HG02763 (cell line): ENCODE data around the gene HIPK3.
A peak's percentile ranks its signal among the peaks of the same experiment; 100 is the strongest.

ENCODE experiments used
- ATAC-seq: cut with Tn5 transposase; IDR thresholded peaks from one replicate; pipeline ENCODE4 v1.9.1; 2021; ENCODE audit warnings: mild to moderate bottlenecking, moderate library complexity; ENCODE audit not compliant: unreplicated experiment

The HIPK3 gene

DNA sequence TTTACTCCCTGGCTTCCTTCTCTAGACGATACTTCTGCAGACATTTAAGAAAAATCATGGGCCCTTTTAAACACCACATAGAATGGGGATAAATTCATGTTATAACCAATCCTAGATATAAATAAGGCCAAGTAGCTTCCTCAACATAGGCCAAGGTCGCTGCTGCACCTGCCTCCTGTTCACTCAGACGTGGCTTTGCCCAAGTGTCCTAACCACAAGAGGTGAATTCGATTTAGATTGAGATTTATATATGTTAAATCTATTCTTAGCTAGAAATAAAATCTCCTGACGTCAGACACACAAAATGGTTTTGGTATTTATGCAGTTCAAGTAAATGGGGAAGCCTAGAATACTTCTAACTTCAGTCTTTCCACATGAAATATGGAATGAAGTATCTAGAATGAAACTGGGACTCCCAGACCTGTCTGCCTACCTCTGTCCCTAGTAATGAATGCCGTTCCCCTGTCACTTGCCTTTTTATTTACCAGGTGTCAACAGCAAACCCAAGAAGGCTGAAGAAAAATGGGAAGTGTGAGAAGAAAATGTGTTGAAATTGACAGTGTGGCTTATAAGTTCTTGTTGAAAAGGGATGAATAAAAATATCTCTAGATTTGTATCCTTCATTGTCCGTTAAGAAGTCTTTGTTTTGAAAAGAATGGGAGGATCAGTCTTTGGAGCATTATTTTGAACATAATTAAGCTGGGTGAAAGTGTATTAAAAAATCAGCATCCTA, 131.8 kb downstream of the HIPK3 start:
- no peak for ATAC-seq

DNA sequence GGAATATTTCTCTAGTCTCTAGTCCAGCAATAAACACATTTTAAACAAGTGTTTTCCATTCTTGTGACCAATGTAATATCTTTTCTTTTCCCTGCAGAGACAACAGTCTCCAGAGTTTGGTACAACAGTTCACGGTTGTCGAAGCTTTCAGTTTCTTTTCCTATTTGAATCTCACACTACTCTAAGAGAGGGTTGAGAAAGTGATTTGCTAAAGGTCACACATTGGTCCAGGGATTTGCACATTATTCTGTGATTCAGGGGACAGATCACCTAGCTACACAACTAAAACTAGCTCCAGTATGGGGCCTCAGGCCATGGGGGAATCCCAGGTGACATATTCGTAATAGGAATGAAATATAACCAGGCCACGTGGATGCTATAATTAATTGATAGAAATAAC, 132.5 kb downstream of the HIPK3 start:
- ATAC-seq = peak; percentile 63

DNA sequence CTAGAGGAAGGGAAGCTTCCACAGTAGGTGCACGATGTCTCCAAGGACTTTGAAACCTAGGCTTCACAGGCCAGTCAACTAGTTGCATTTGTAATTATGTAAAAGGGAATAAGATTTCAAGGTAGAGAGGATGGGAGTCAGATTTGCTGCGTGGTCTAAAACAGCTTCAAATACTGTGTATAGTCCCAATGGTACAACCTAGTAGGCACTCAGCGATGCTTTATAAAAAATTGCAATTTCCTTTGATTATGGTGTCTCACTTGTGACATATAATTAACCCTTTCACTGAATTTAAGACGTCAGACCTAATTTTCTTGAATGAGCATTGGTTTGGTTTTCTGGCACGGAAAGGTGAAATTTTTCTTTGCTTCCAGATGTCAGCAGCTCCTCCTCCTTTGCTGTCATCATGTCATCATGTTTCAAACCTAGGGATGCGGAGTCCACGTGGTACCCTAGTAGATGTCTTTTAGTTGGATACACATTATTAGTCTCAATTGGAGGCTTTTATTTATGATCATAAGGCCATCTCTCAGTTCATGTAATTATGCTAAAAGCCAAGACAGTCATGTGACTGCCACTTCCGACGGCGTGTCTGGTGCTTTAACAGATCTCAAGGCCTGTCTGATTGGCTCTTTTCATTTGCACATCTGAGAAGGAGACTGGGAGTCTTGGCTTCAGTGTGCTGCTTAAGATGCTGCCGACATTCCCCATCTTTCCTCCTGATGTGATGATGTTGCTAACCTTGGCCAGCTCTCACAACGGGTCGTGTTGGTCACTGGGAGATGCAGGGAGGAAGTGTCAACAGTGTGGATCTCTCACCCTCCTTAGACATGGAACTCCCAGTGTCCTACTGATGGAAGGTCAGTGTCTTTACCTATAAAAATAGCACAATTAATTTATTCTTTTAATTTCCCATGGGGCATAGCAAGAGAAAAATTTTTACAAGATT, 134.0 kb downstream of the HIPK3 start:
- no peak for ATAC-seq

DNA sequence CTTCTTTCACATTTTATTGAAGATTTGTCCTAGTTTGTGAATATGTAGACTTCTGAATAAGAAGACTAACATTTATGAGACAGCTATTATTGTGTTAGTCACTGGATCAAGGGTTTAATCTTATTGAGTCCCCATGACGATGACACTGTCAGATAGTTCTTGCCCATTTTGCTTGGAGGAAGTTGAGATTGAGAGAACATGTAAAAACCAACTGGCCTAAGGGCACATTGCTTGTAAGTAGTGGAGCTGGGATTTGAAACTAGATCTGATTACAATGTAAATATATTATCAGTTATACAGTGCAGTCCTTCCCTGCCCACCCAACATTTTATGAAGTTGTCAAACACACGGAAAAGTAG, 134.7 kb downstream of the HIPK3 start:
- ATAC-seq = no peak

GRCh38 chr11:33394431-33395109, 137.4 kb downstream of the HIPK3 start:
- no peak for ATAC-seq

DNA sequence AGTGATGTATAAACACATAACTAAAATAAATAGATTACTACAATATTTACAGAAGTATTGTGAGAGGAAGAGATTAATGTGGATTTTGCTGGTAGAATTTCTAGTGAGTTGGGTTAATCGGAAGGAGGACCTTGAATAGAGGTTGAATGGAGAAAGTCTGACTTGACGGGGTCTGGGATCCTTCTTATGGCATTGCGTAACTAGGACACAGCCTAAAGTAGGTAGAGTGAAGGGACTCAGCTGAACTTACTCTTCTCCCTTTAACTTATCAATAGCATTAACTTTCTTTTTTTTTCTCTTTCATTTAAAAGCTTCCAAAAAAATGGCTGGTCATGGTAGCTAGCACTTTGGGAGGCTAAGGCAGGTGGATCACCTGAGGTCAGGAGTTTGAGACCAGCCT, 139.2 kb downstream of the HIPK3 start:
- ATAC-seq = no peak

GRCh38 chr11:33399421-33399820, 142.2 kb downstream of the HIPK3 start:
- ATAC-seq = no peak

DNA sequence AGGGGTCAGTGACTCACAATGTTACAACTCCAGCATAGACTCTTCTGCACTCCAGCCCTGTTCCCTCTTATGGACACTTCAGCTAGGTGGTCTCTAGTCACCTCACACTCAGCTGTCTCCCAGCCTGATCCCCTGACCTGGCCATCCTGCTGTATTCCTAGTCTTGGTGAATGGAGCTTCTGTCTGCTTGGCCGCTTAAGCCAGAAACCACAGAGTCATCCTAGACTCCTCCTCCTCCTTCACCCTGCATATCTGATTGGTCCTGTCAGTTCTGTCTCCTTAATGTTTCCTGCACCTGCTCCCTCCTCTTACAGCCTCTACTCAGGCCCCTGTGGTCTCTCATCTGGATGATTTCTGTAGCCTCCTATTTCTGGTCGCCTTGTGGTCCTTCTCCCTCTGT, 144.9 kb downstream of the HIPK3 start:
- ATAC-seq = no peak

DNA sequence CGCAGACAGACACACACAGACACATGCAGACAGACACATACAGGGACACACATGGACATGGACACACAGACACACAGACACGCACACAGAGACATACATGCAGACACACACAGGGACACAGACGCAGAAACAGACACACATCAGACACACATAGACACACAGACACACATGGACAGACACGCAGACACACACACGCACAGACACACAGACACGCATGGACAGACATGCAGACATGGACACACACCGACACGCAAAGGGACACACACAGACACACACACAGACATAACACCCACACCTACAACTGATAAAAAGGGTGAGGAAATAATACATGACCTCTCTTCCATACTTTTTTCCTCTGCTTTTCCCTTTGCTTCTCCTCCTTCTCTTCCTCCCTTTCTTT, 146.2 kb downstream of the HIPK3 start:
- ATAC-seq = no peak

GRCh38 chr11:33405834-33406602, 148.8 kb downstream of the HIPK3 start:
- ATAC-seq = no peak
